Aortic smooth muscle cell (primary cell): ENCODE measurements around the gene EXD2. TPM values are rescaled to one million over a fixed set of nuclear protein-coding genes. Genes with fewer than 3 reads are reported as not detected.

Experiments
- total RNA-seq: library from RNA; depleted of rRNA; stranded (reverse); fragments of >200 nt; gene quantifications from 2 replicates; pipeline ENCODE4 v1.2.3, GENCODE V29; 2014

EXD2 gene
- total RNA-seq, result 16.6 and 16.7 TPM in 2 replicates

GRCh38 chr14:69191340-69192111 is at the start of gene EXD2:
Gene EXD2 (plus strand): TSS chr14:69191498. CDS start chr14:69209471, 17,973 bp downstream.

GRCh38 chr14:69152902-69153151 is 38.5 kb upstream of the EXD2 start, which contains the start of gene DCAF5:
Gene DCAF5 (minus strand): TSS chr14:69153119. CDS start chr14:69152978, 141 bp downstream.

GRCh38 chr14:69259527-69260189 is 68.4 kb downstream of the EXD2 start, which contains the start of gene GALNT16:
Gene GALNT16 (plus strand): TSS chr14:69260158. CDS start chr14:69260291, 133 bp downstream.

Other genes with a start within 250 kb of the EXD2 start
- gene ACTN1, start 212.2 kb upstream of the EXD2 start, total RNA-seq, result 199 and 262 TPM in 2 replicates
- gene DCAF5, start 38.4 kb upstream of the EXD2 start, total RNA-seq, result 15.1 and 16.7 TPM in 2 replicates
- gene GALNT16, start 68.7 kb downstream of the EXD2 start, total RNA-seq, result 1.8 and 2.5 TPM in 2 replicates
- gene ERH, start 206.8 kb downstream of the EXD2 start, total RNA-seq, result 270 and 284 TPM in 2 replicates
- gene SLC39A9, start 207.2 kb downstream of the EXD2 start, total RNA-seq, result 118 and 127 TPM in 2 replicates